HG02943 (cell line): Measurements from ENCODE around the gene ZNF609.
"Not testable (repeated sequence)": the region's sequence is repeated elsewhere in the genome, so short reads cannot be mapped to it uniquely, and the experiment has no call there.

ENCODE experiments used
- ATAC-seq: cut with Tn5 transposase; IDR thresholded peaks from one replicate; pipeline ENCODE4 v1.9.1; 2021; ENCODE audit warnings: mild to moderate bottlenecking, low read depth, moderate library complexity; ENCODE audit not compliant: unreplicated experiment

Gene ZNF609

GRCh38 chr15:64580696-64581407 lies 120.5 kb downstream of the ZNF609 start:
- ATAC-seq = no peak

GRCh38 chr15:64581408-64581761 lies 121.0 kb downstream of the ZNF609 start:
- ATAC-seq = no peak

- no peak for ATAC-seq
These were observed 121.8 kb downstream of the ZNF609 start for GRCh38 chr15:64582202-64582601.

- ATAC-seq = no peak
These were observed 123.1 kb downstream of the ZNF609 start for GRCh38 chr15:64583519-64583918.

- no peak for ATAC-seq
These were observed 123.6 kb downstream of the ZNF609 start for GRCh38 chr15:64583983-64584382.

- ATAC-seq = no peak
These were observed 126.0 kb downstream of the ZNF609 start for GRCh38 chr15:64586259-64586870.

- ATAC-seq = no peak
These were observed 126.6 kb downstream of the ZNF609 start for GRCh38 chr15:64586984-64587383.

- ATAC-seq = no peak
These were observed 129.2 kb downstream of the ZNF609 start for GRCh38 chr15:64589435-64590084.

- not testable (repeated sequence) for ATAC-seq
These were observed 132.5 kb downstream of the ZNF609 start for GRCh38 chr15:64592845-64593244.

- ATAC-seq = no peak
These were observed 136.5 kb downstream of the ZNF609 start for GRCh38 chr15:64596701-64597476.

GRCh38 chr15:64597477-64597822 lies 137.1 kb downstream of the ZNF609 start:
- ATAC-seq = no peak

- no peak for ATAC-seq
These were observed 138.8 kb downstream of the ZNF609 start for GRCh38 chr15:64599226-64599625.

- ATAC-seq = no peak
These were observed 139.3 kb downstream of the ZNF609 start for GRCh38 chr15:64599716-64600115.

GRCh38 chr15:64600794-64601193 lies 140.4 kb downstream of the ZNF609 start:
- no peak for ATAC-seq

- ATAC-seq = no peak
These were observed 143.9 kb downstream of the ZNF609 start for GRCh38 chr15:64604319-64604718.

GRCh38 chr15:64607416-64607815 lies 147.0 kb downstream of the ZNF609 start:
- not testable (repeated sequence) for ATAC-seq

- ATAC-seq = no peak
These were observed 150.0 kb downstream of the ZNF609 start for GRCh38 chr15:64610257-64610919.

- no peak for ATAC-seq
These were observed 150.8 kb downstream of the ZNF609 start for GRCh38 chr15:64611085-64611725.

GRCh38 chr15:64614519-64614918 lies 154.1 kb downstream of the ZNF609 start:
- ATAC-seq = no peak

- ATAC-seq = no peak
These were observed 157.3 kb downstream of the ZNF609 start for GRCh38 chr15:64617727-64618126.
